Panc1 (cell line): ENCODE measurements around the gene HNRNPM. TPM values are rescaled to one million over a fixed set of nuclear protein-coding genes. Genes with fewer than 3 reads are reported as not detected.

ENCODE experiments used
- ATAC-seq: fragments of 200-7000 bp; cut with Tn5 transposase; 2 replicates; pipeline ENCODE4 v1.9.1; 2020; ENCODE audit warnings: mild to moderate bottlenecking, moderate library complexity
- BruUV-seq: library from RNA; stranded (reverse); fragments of 400-500 nt; replicated peaks from 2 replicates; lab custom pipeline; 2021; lab: Mats Ljungman, UMichigan
- CTCF ChIA-PET: fragments of 300-600 bp; sonication (Branson Sonifier 250); formaldehyde crosslinking; loops from one replicate; lab custom pipeline; 2022; ENCODE audit warnings: antibody characterized with exemption; lab: Charles Lee
- POLR2A ChIA-PET: fragments of 300-600 bp; sonication (Branson Sonifier 250); formaldehyde crosslinking; loops from one replicate; lab custom pipeline; 2022; ENCODE audit warnings: antibody characterized with exemption; lab: Charles Lee
- DNase-seq: peaks from one replicate; pipeline ENCODE4 v3.0.0-alpha.2; 2010; ENCODE audit warnings: low read depth, low spot score
- H3K27ac ChIP-seq: 2 replicates; pipeline ENCODE4 v1.5.1; 2011; ENCODE audit warnings: mild to moderate bottlenecking, low read length, inconsistent platforms
- H3K27me3 ChIP-seq: fragments of 200-500 bp; sonication (Bioruptor generic); 2 replicates; pipeline ENCODE4 v1.6.0; 2014; ENCODE audit warnings: low read length, inconsistent platforms; ENCODE audit not compliant: control insufficient read depth, insufficient read depth
- H3K36me3 ChIP-seq: fragments of 200-500 bp; sonication (Bioruptor generic); 2 replicates; pipeline ENCODE4 v1.5.1; 2014; ENCODE audit warnings: inconsistent platforms, mild to moderate bottlenecking, low read length, moderate library complexity; ENCODE audit not compliant: control insufficient read depth, insufficient read depth
- H3K4me1 ChIP-seq: 2 replicates; pipeline ENCODE4 v1.5.1; 2011; ENCODE audit warnings: inconsistent platforms, mild to moderate bottlenecking, low read length, moderate library complexity; ENCODE audit not compliant: control insufficient read depth, insufficient read depth
- H3K4me3 ChIP-seq, 2 experiments: 2 replicates each; pipeline ENCODE4 v1.5.1; 2011 to 2012; ENCODE audit warnings: low read depth in 2 of 2, low read length in 2 of 2, mild to moderate bottlenecking in 2 of 2, inconsistent platforms in 1 of 2, moderate library complexity in 1 of 2
- H3K9me3 ChIP-seq: fragments of 200-500 bp; sonication (Bioruptor generic); 2 replicates; pipeline ENCODE4 v1.5.1; 2014; ENCODE audit warnings: low read depth, mild to moderate bottlenecking, inconsistent platforms, low read length, moderate library complexity; ENCODE audit not compliant: control insufficient read depth, insufficient read depth
- POLR2AphosphoS5 ChIP-seq: IDR thresholded peaks from 2 replicates; pipeline ENCODE4 v1.6.1; 2012; ENCODE audit warnings: mild to moderate bottlenecking, low read depth, low read length, moderate library complexity
- SIN3A ChIP-seq: IDR thresholded peaks from 2 replicates; pipeline ENCODE4 v1.6.1; 2012; ENCODE audit warnings: low read depth, mild to moderate bottlenecking, low read length, moderate library complexity, borderline replicate concordance; ENCODE audit not compliant: insufficient read depth
- TCF7L2 ChIP-seq: IDR thresholded peaks from 2 replicates; pipeline ENCODE4 v1.6.1; 2011; ENCODE audit warnings: mild to moderate bottlenecking, low read depth, low read length, inconsistent platforms
- in situ Hi-C: cut with HindIII; loops from 2 replicates; pipeline ENCODE4 v1.10.0; 2016; ENCODE audit warnings: low sequenced_read_pairs, low pct_unique_long_range_greater_than_20kb
- intact Hi-C: fragments of 100-400 bp; cut with micrococcal nuclease; formaldehyde crosslinking; loops from one replicate; pipeline ENCODE4 v1.10.0; 2022; ENCODE audit not compliant: unreplicated experiment
- total RNA-seq: library from RNA; stranded (reverse); gene quantifications from one replicate; pipeline ENCODE4 v1.2.1, GENCODE V29; 2021; ENCODE audit not compliant: unreplicated experiment
- TF ChIP-seq, protein P1 (sequence below): fragments of 450-650 bp; IDR thresholded peaks from 2 replicates; pipeline ENCODE4 v1.5.1; 2017; ENCODE audit warnings: mild to moderate bottlenecking
- TF ChIP-seq, protein P2 (sequence below), 2 experiments: IDR thresholded peaks; 2 replicates each; pipeline ENCODE4 v1.6.1; 2011 to 2012; ENCODE audit warnings: low read depth in 2 of 2, control low read depth in 1 of 2, low read length in 1 of 2, mild to moderate bottlenecking in 1 of 2, moderate library complexity in 1 of 2; ENCODE audit not compliant: insufficient read depth in 1 of 2

The HNRNPM gene
- total RNA-seq, 1 experiment from 2014 or later, result 225 TPM

GRCh38 chr19:8451885-8452284, 7.1 kb downstream of the HNRNPM start:
- ChIA-PET CTCF (no interaction called here), POLR2A (no interaction called here)
- Histone ChIP-seq H3K27ac (no peak overlapping the region; the same call in 1 of the 2 replicates), H3K9me3 (no peaks in the 10 kb centered on the region), H3K27me3 (no peaks in the 10 kb centered on the region), H3K4me1 (peaks cover 61% of the 10 kb centered on the region), H3K4me3 (no peak overlapping the region), H3K36me3 (peaks cover 8% of the 10 kb centered on the region; the same call in 1 of the 2 replicates)
- no peak for TF ChIP-seq POLR2AphosphoS5
- TF ChIP-seq TCF7L2, result no peak
- TF ChIP-seq, protein P1, sequence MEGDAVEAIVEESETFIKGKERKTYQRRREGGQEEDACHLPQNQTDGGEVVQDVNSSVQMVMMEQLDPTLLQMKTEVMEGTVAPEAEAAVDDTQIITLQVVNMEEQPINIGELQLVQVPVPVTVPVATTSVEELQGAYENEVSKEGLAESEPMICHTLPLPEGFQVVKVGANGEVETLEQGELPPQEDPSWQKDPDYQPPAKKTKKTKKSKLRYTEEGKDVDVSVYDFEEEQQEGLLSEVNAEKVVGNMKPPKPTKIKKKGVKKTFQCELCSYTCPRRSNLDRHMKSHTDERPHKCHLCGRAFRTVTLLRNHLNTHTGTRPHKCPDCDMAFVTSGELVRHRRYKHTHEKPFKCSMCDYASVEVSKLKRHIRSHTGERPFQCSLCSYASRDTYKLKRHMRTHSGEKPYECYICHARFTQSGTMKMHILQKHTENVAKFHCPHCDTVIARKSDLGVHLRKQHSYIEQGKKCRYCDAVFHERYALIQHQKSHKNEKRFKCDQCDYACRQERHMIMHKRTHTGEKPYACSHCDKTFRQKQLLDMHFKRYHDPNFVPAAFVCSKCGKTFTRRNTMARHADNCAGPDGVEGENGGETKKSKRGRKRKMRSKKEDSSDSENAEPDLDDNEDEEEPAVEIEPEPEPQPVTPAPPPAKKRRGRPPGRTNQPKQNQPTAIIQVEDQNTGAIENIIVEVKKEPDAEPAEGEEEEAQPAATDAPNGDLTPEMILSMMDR, result no peak
- TF ChIP-seq, protein P2, sequence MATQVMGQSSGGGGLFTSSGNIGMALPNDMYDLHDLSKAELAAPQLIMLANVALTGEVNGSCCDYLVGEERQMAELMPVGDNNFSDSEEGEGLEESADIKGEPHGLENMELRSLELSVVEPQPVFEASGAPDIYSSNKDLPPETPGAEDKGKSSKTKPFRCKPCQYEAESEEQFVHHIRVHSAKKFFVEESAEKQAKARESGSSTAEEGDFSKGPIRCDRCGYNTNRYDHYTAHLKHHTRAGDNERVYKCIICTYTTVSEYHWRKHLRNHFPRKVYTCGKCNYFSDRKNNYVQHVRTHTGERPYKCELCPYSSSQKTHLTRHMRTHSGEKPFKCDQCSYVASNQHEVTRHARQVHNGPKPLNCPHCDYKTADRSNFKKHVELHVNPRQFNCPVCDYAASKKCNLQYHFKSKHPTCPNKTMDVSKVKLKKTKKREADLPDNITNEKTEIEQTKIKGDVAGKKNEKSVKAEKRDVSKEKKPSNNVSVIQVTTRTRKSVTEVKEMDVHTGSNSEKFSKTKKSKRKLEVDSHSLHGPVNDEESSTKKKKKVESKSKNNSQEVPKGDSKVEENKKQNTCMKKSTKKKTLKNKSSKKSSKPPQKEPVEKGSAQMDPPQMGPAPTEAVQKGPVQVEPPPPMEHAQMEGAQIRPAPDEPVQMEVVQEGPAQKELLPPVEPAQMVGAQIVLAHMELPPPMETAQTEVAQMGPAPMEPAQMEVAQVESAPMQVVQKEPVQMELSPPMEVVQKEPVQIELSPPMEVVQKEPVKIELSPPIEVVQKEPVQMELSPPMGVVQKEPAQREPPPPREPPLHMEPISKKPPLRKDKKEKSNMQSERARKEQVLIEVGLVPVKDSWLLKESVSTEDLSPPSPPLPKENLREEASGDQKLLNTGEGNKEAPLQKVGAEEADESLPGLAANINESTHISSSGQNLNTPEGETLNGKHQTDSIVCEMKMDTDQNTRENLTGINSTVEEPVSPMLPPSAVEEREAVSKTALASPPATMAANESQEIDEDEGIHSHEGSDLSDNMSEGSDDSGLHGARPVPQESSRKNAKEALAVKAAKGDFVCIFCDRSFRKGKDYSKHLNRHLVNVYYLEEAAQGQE (IDR thresholded peaks at IDR 0.05; ENCODE audit: insufficient read depth in 1 of 2, low read depth in 2 of 2, low read length in 1 of 2), result no peak
- TF ChIP-seq SIN3A, result no peak
- no peak for DNase-seq
- BruUV-seq, result no TSS peak
- intact Hi-C loops, result loop anchor here (10.0 kb wide), 1 partner anchor 97 kb away; no protein-coding TSS in a partner anchor
- ATAC-seq, result peak; percentile 68
- in situ Hi-C loops, result no loop called here

- TF ChIP-seq, protein P1, result no peak
- TF ChIP-seq POLR2AphosphoS5 (no peak), SIN3A (no peak), TCF7L2 (no peak)
- TF ChIP-seq, protein P2 (IDR thresholded peaks at IDR 0.05; ENCODE audit: insufficient read depth in 1 of 2, low read depth in 2 of 2, low read length in 1 of 2), result no peak
- Histone ChIP-seq H3K36me3 (peaks cover 8% of the 10 kb centered on the region; the same call in 1 of the 2 replicates), H3K27ac (no peak overlapping the region), H3K9me3 (no peaks in the 10 kb centered on the region), H3K27me3 (no peaks in the 10 kb centered on the region), H3K4me1 (peaks cover 62% of the 10 kb centered on the region), H3K4me3 (no peak overlapping the region)
- ChIA-PET POLR2A (no interaction called here), CTCF (no interaction called here)
- intact Hi-C loops (loop anchor here (10.0 kb wide), 1 partner anchor 98 kb away; no protein-coding TSS in a partner anchor), in situ Hi-C loops (no loop called here)
- ATAC-seq (no peak), DNase-seq (no peak)
- BruUV-seq, result no TSS peak
These were observed 7.8 kb downstream of the HNRNPM start for GRCh38 chr19:8452446-8453123.
